Naive thymus-derived CD4-positive, alpha-beta T cell (primary cell): Measurements from ENCODE around the gene B3GALT4. TPM values are rescaled to one million over a fixed set of nuclear protein-coding genes. Genes with fewer than 3 reads are reported as not detected.

ENCODE experiments used
- ATAC-seq: fragments of 150-1000 bp; cut with Tn5 transposase; 2 replicates; pipeline ENCODE4 v1.10.0; 2021; ENCODE audit warnings: mild to moderate bottlenecking, moderate library complexity
- CTCF ChIA-PET: fragments of 350-600 bp; sonication (Branson Sonifier 250); formaldehyde crosslinking; loops from one replicate; lab custom pipeline; 2021; ENCODE audit warnings: antibody characterized with exemption; lab: Charles Lee
- POLR2A ChIA-PET: fragments of 350-600 bp; sonication (Branson Sonifier 250); formaldehyde crosslinking; loops from one replicate; lab custom pipeline; 2021; ENCODE audit warnings: antibody characterized with exemption, inconsistent platforms; lab: Charles Lee
- DNase-seq, 9 donors: peaks; one replicate each; pipeline versions ENCODE4 v3.0.0 to v3.0.0-alpha.2; 2020 to 2022; ENCODE audit warnings: mixed read lengths in 1 of 9
- H3K27ac ChIP-seq: one replicate; pipeline ENCODE4 v1.7.0; 2013; ENCODE audit warnings: mild to moderate bottlenecking, low read depth, low read length, moderate library complexity
- H3K27me3 ChIP-seq, 2 donors: one replicate each; pipeline ENCODE4 v1.7.0; 2013; ENCODE audit warnings: low read length in 2 of 2, mild to moderate bottlenecking in 2 of 2, moderate library complexity in 2 of 2; ENCODE audit not compliant: control insufficient read depth in 2 of 2, insufficient read depth in 2 of 2
- H3K36me3 ChIP-seq, 3 experiments: 1 replicate in 2 of 3; 2 replicates in 1 of 3; pipeline ENCODE4 v1.7.0; 2013; ENCODE audit warnings: low read length in 3 of 3, mild to moderate bottlenecking in 3 of 3, moderate library complexity in 1 of 3; ENCODE audit not compliant: insufficient read depth in 3 of 3, control insufficient read depth in 2 of 3
- H3K4me1 ChIP-seq, 2 donors: one replicate each; pipeline ENCODE4 v1.7.0; 2013; ENCODE audit warnings: low read length in 2 of 2, mild to moderate bottlenecking in 2 of 2, moderate library complexity in 1 of 2; ENCODE audit not compliant: control insufficient read depth in 2 of 2, insufficient read depth in 2 of 2
- H3K4me3 ChIP-seq: 2 replicates; pipeline ENCODE4 v1.7.0; 2013; ENCODE audit warnings: mild to moderate bottlenecking, low read length
- H3K9me3 ChIP-seq, 3 experiments: 1 replicate in 2 of 3; 2 replicates in 1 of 3; pipeline ENCODE4 v1.7.0; 2013; ENCODE audit warnings: low read length in 3 of 3; ENCODE audit not compliant: control insufficient read depth in 2 of 3
- H3K27ac Mint-ChIP-seq, 9 donors: one replicate each; pipeline ENCODE4 v1.8.0; 2020 to 2022; ENCODE audit warnings: mixed read lengths in 9 of 9, mild to moderate bottlenecking in 8 of 9, moderate library complexity in 5 of 9, inconsistent platforms in 2 of 9
- H3K27me3 Mint-ChIP-seq, 5 donors: one replicate each; pipeline ENCODE4 v1.8.0; 2021 to 2022; ENCODE audit warnings: mixed read lengths in 5 of 5, mild to moderate bottlenecking in 1 of 5
- H3K36me3 Mint-ChIP-seq, 5 donors: one replicate each; pipeline ENCODE4 v1.8.0; 2020 to 2022; ENCODE audit warnings: mixed read lengths in 5 of 5, mild to moderate bottlenecking in 3 of 5, inconsistent platforms in 1 of 5
- H3K4me1 Mint-ChIP-seq, 7 donors: one replicate each; pipeline ENCODE4 v1.8.0; 2020 to 2022; ENCODE audit warnings: mixed read lengths in 7 of 7, mild to moderate bottlenecking in 3 of 7, inconsistent platforms in 1 of 7
- H3K4me3 Mint-ChIP-seq, 10 donors: one replicate each; pipeline ENCODE4 v1.8.0; 2020 to 2022; ENCODE audit warnings: mild to moderate bottlenecking in 10 of 10, mixed read lengths in 10 of 10, moderate library complexity in 6 of 10, inconsistent platforms in 2 of 10
- H3K9me3 Mint-ChIP-seq, 11 donors: one replicate each; pipeline ENCODE4 v1.8.0; 2020 to 2022; ENCODE audit warnings: mixed read lengths in 11 of 11, mild to moderate bottlenecking in 4 of 11, inconsistent platforms in 1 of 11, moderate library complexity in 1 of 11
- intact Hi-C, 2 donors: fragments of 100-400 bp; cut with micrococcal nuclease; formaldehyde crosslinking; loops; one replicate each; pipeline ENCODE4 v1.15.1; 2023
- polyA plus RNA-seq, 2 donors: library from polyadenylated mRNA; unstranded; fragments of 300-500 nt; fragmentation: Illumina TruSeq; gene quantifications; one replicate each; pipeline ENCODE4 v1.2.3, GENCODE V29; 2021
- total RNA-seq, 6 experiments: library from RNA in 5 of 6; stranded (reverse) in 5 of 6; gene quantifications; 1 replicate in 5 of 6; 2 replicates in 1 of 6; pipeline ENCODE4 v1.2.3 and lab custom pipeline; 2021 to 2026

The B3GALT4 gene
- total and polyA plus RNA-seq, 7 experiments from 2014 or later: 12.9 to 48.0 (median 18.9) TPM

- intact Hi-C loops: no loop called here
- H3K27me3 Mint-ChIP-seq: no peaks in the 10 kb centered on the region
- H3K36me3 Mint-ChIP-seq: peaks cover 4 to 31% (median 16%) of the 10 kb centered on the region in 5 donors
- H3K9me3 ChIP-seq: no peaks in the 10 kb centered on the region
- H3K27ac ChIP-seq: no peak overlapping the region
- no peak overlapping the region for H3K4me3 ChIP-seq
- ChIA-PET POLR2A (no interaction called here), CTCF (interaction anchor here (1.0 kb wide), 1 partner anchor 41 kb away, joined by 3 read pairs; no protein-coding TSS in a partner anchor)
- peaks cover 30 to 52% (median 30%) of the 10 kb centered on the region in 3 experiments for H3K36me3 ChIP-seq
- peaks cover 34 to 65% (median 54%) of the 10 kb centered on the region in 7 donors for H3K4me1 Mint-ChIP-seq
- peaks cover 10 to 13% of the 10 kb centered on the region in 2 donors for H3K4me1 ChIP-seq
- H3K27ac Mint-ChIP-seq: peak overlapping the region in 3 of 9 donors; percentile 70 to 80 (median 77)
- H3K9me3 Mint-ChIP-seq: peaks cover 0 to 3% (median 0%) of the 10 kb centered on the region in 11 donors
- no peak for DNase-seq
- no peaks in the 10 kb centered on the region for H3K27me3 ChIP-seq
- no peak overlapping the region for H3K4me3 Mint-ChIP-seq
- ATAC-seq: no peak
Measured at GRCh38 chr6:33304216-33304615, 27.3 kb downstream of the B3GALT4 start.

- Mint-ChIP-seq H3K36me3 (peaks cover 4 to 25% (median 12%) of the 10 kb centered on the region in 5 donors), H3K27me3 (no peaks in the 10 kb centered on the region), H3K4me3 (no peak overlapping the region), H3K9me3 (no peaks in the 10 kb centered on the region), H3K4me1 (peaks cover 28 to 56% (median 47%) of the 10 kb centered on the region in 7 donors), H3K27ac (peak overlapping the region in 2 of 9 donors; percentile 51 to 77)
- intact Hi-C loops: no loop called here
- H3K4me1 ChIP-seq: peaks cover 10% of the 10 kb centered on the region in 2 donors
- POLR2A ChIA-PET: interaction anchor here (1.0 to 1.2 kb wide), 3 partner anchors 10 to 113 kb away, joined by 3 to 6 read pairs (median 4); partner anchors contain the start of gene CUTA
- no peak for ATAC-seq
- H3K27ac ChIP-seq: no peak overlapping the region
- H3K9me3 ChIP-seq: no peaks in the 10 kb centered on the region
- no peak for DNase-seq
- H3K27me3 ChIP-seq: no peaks in the 10 kb centered on the region
- CTCF ChIA-PET: interaction anchor here (1.0 to 1.2 kb wide), 2 partner anchors 18 to 40 kb away, joined by 3 read pairs; no protein-coding TSS in a partner anchor
- no peak overlapping the region for H3K4me3 ChIP-seq
- peaks cover 30 to 54% (median 30%) of the 10 kb centered on the region in 3 experiments for H3K36me3 ChIP-seq
Measured at GRCh38 chr6:33305052-33305451, 28.1 kb downstream of the B3GALT4 start.

- peak overlapping the region in 6 of 9 donors; percentile 8 to 72 (median 52) for H3K27ac Mint-ChIP-seq
- peak overlapping the region; percentile 18 for H3K27ac ChIP-seq
- no peaks in the 10 kb centered on the region for H3K9me3 Mint-ChIP-seq
- POLR2A ChIA-PET: interaction anchor here (1.0 to 2.3 kb wide), 3 partner anchors 38 to 112 kb away, joined by 3 to 8 read pairs (median 5); partner anchors contain the start of gene CUTA
- peak overlapping the region in 2 of 10 donors; percentile 1 to 4 for H3K4me3 Mint-ChIP-seq
- no peaks in the 10 kb centered on the region for H3K27me3 ChIP-seq
- H3K9me3 ChIP-seq: no peaks in the 10 kb centered on the region
- H3K27me3 Mint-ChIP-seq: no peaks in the 10 kb centered on the region
- peaks cover 9 to 17% of the 10 kb centered on the region in 2 donors for H3K4me1 ChIP-seq
- intact Hi-C loops: no loop called here
- ATAC-seq (no peak), DNase-seq (no peak)
- H3K4me3 ChIP-seq: no peak overlapping the region
- CTCF ChIA-PET: no interaction called here
- peaks cover 30 to 60% (median 30%) of the 10 kb centered on the region in 3 experiments for H3K36me3 ChIP-seq
- H3K4me1 Mint-ChIP-seq: peaks cover 23 to 51% (median 43%) of the 10 kb centered on the region in 7 donors
- H3K36me3 Mint-ChIP-seq: peaks cover 4 to 25% (median 13%) of the 10 kb centered on the region in 5 donors
Measured at GRCh38 chr6:33306356-33306755, 29.4 kb downstream of the B3GALT4 start.

GRCh38 chr6:33312361-33313104 lies 35.6 kb downstream of the B3GALT4 start:
- H3K27ac Mint-ChIP-seq: peak overlapping the region; percentile 97 to 99 (median 98)
- no peaks in the 10 kb centered on the region for H3K9me3 Mint-ChIP-seq
- ATAC-seq: peak; percentile 65
- peaks cover 0 to 34% (median 8%) of the 10 kb centered on the region in 5 donors for H3K36me3 Mint-ChIP-seq
- peak overlapping the region; percentile 81 to 100 (median 99) for H3K4me3 Mint-ChIP-seq
- no peaks in the 10 kb centered on the region for H3K27me3 Mint-ChIP-seq
- DNase-seq: peak; percentile 51 to 94 (median 79)
- H3K4me1 ChIP-seq: peaks cover 33 to 38% of the 10 kb centered on the region in 2 donors
- H3K9me3 ChIP-seq: no peaks in the 10 kb centered on the region
- peaks cover 30 to 68% (median 54%) of the 10 kb centered on the region in 7 donors for H3K4me1 Mint-ChIP-seq
- CTCF ChIA-PET: interaction anchor here (1.0 to 2.5 kb wide), 4 partner anchors 11 to 35 kb away, joined by 3 to 30 read pairs (median 6); partner anchors contain the start of gene B3GALT4
- POLR2A ChIA-PET: interaction anchor here (0.7 to 5.3 kb wide), 16 partner anchors 8 to 328 kb away, joined by 3 to 65 read pairs (median 5); partner anchors contain the start of genes B3GALT4, CUTA, PFDN6 and RGL2
- peaks cover 5 to 31% (median 7%) of the 10 kb centered on the region in 3 experiments for H3K36me3 ChIP-seq
- H3K4me3 ChIP-seq: peak overlapping the region; percentile 97
- H3K27me3 ChIP-seq: no peaks in the 10 kb centered on the region
- peak overlapping the region; percentile 99 for H3K27ac ChIP-seq
- intact Hi-C loops: loop anchor here (1.0 to 10.0 kb wide), 7 partner anchors 13 to 922 kb away; partner anchors contain the start of genes B3GALT4 (in 2 of the 2), HMGA1 (in 1 of the 2), KIFC1 (in 1 of the 2) and PSMB9 (in 1 of the 2)

GRCh38 chr6:33313105-33313708 lies 36.3 kb downstream of the B3GALT4 start:
- Mint-ChIP-seq H3K27ac (peak overlapping the region; percentile 97 to 99 (median 98)), H3K4me1 (peaks cover 35 to 70% (median 56%) of the 10 kb centered on the region in 7 donors), H3K36me3 (peaks cover 0 to 38% (median 8%) of the 10 kb centered on the region in 5 donors), H3K4me3 (peak overlapping the region; percentile 81 to 100 (median 99)), H3K27me3 (no peaks in the 10 kb centered on the region), H3K9me3 (peaks cover 0 to 2% (median 0%) of the 10 kb centered on the region in 11 donors)
- intact Hi-C loops: loop anchor here (2.0 to 10.0 kb wide), 5 partner anchors 36 to 922 kb away; partner anchors contain the start of genes B3GALT4 (in 2 of the 2), HMGA1 (in 1 of the 2), KIFC1 (in 1 of the 2) and PSMB9 (in 1 of the 2)
- ATAC-seq: peak; percentile 1
- peak in 8 of 9 donors; percentile 19 to 64 (median 30) for DNase-seq
- H3K4me1 ChIP-seq: peaks cover 35 to 36% of the 10 kb centered on the region in 2 donors
- H3K36me3 ChIP-seq: peaks cover 0 to 25% (median 7%) of the 10 kb centered on the region in 3 experiments
- no peaks in the 10 kb centered on the region for H3K27me3 ChIP-seq
- peak overlapping the region; percentile 97 for H3K4me3 ChIP-seq
- POLR2A ChIA-PET: interaction anchor here (0.6 to 5.3 kb wide), 16 partner anchors 11 to 369 kb away, joined by 3 to 65 read pairs (median 4); partner anchors contain the start of genes B3GALT4, CUTA, PFDN6 and RGL2
- H3K27ac ChIP-seq: peak overlapping the region; percentile 99
- CTCF ChIA-PET: interaction anchor here (1.4 to 2.5 kb wide), 3 partner anchors 12 to 32 kb away, joined by 5 to 30 read pairs (median 6); no protein-coding TSS in a partner anchor
- no peaks in the 10 kb centered on the region for H3K9me3 ChIP-seq
